Brain microvascular endothelial cell (primary cell): ENCODE measurements around the gene MTHFD1L.

Experiments used
- DNase-seq: peaks from one replicate; pipeline ENCODE4 v3.0.0-alpha.2; 2020
- H3K27ac ChIP-seq: fragments of 250-450 bp; sonication (Bioruptor Pico); 2 replicates; pipeline ENCODE4 v1.5.1; 2020; ENCODE audit warnings: mild to moderate bottlenecking, moderate library complexity
- H3K27me3 ChIP-seq: fragments of 250-450 bp; sonication (Bioruptor Pico); replicated peaks from 2 replicates; pipeline ENCODE4 v1.5.1; 2020; ENCODE audit warnings: mild to moderate bottlenecking
- H3K36me3 ChIP-seq: fragments of 250-450 bp; sonication (Bioruptor Pico); replicated peaks from 2 replicates; pipeline ENCODE4 v1.5.1; 2020; ENCODE audit warnings: mild to moderate bottlenecking
- H3K4me3 ChIP-seq: 2 replicates; pipeline ENCODE4 v1.5.1; 2011; ENCODE audit warnings: low read depth, mild to moderate bottlenecking, control low read depth, low read length, moderate library complexity
- in situ Hi-C: cut with HindIII; loops from 2 replicates; pipeline ENCODE4 v1.10.0; 2017; ENCODE audit warnings: low sequenced_read_pairs, low pct_ligation_motif_present
- TF ChIP-seq, protein P1 (sequence below): IDR thresholded peaks from 2 replicates; pipeline ENCODE4 v1.5.1; 2011; ENCODE audit warnings: low read depth, mild to moderate bottlenecking, moderate library complexity, low read length, control low read depth, inconsistent platforms; ENCODE audit errors: missing control alignments

Gene MTHFD1L

DNA sequence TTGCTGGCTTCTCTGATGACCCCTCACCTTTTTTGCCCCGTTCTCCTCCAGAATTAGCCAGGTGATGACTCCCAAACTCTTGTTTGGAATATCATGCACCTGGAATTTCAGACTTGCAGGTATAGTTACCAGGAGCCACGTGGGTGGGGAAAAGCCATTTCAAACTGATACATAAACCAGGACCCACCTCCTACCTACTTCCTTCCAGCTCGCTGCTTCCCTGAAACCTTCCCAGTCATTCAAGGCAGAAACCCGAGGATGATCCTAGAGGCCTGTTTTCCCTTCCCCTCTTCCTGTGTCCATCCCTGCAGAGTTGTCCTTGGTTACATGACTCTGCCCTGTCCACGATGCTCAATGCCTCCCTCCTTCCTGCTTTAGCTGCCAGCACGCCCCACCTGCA, 101.9 kb downstream of the MTHFD1L start:
- H3K27ac ChIP-seq = no peak overlapping the region
- no peak for DNase-seq
- no peak overlapping the region for H3K4me3 ChIP-seq
- TF ChIP-seq, protein P1, sequence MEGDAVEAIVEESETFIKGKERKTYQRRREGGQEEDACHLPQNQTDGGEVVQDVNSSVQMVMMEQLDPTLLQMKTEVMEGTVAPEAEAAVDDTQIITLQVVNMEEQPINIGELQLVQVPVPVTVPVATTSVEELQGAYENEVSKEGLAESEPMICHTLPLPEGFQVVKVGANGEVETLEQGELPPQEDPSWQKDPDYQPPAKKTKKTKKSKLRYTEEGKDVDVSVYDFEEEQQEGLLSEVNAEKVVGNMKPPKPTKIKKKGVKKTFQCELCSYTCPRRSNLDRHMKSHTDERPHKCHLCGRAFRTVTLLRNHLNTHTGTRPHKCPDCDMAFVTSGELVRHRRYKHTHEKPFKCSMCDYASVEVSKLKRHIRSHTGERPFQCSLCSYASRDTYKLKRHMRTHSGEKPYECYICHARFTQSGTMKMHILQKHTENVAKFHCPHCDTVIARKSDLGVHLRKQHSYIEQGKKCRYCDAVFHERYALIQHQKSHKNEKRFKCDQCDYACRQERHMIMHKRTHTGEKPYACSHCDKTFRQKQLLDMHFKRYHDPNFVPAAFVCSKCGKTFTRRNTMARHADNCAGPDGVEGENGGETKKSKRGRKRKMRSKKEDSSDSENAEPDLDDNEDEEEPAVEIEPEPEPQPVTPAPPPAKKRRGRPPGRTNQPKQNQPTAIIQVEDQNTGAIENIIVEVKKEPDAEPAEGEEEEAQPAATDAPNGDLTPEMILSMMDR = no peak
- no peaks in the 10 kb centered on the region for H3K27me3 ChIP-seq
- peaks cover 25% of the 10 kb centered on the region for H3K36me3 ChIP-seq
- in situ Hi-C loops = no loop called here

DNA sequence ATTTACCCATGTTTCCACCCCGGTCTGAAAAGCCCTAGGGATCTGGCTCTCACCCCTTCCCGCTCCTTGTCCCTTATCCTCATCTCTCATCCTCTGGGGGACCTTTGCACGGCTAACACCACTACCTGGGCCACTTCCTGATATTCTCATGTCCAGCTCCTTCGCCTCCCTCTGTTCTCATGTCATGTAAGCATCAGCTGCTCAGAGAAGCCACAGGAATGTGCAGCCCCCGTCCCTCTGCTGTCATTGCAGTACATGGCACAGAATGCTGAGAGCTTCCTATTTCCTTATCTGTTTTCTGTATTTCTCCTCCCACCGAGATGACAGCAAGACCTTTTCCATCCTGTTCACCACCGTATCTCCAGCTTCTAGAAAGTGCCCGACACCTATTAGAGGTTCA, 102.4 kb downstream of the MTHFD1L start:
- Histone ChIP-seq H3K36me3 (peaks cover 22% of the 10 kb centered on the region), H3K27me3 (no peaks in the 10 kb centered on the region), H3K27ac (no peak overlapping the region), H3K4me3 (no peak overlapping the region)
- in situ Hi-C loops = no loop called here
- peak; percentile 49 for DNase-seq
- TF ChIP-seq, protein P1 = no peak

DNA sequence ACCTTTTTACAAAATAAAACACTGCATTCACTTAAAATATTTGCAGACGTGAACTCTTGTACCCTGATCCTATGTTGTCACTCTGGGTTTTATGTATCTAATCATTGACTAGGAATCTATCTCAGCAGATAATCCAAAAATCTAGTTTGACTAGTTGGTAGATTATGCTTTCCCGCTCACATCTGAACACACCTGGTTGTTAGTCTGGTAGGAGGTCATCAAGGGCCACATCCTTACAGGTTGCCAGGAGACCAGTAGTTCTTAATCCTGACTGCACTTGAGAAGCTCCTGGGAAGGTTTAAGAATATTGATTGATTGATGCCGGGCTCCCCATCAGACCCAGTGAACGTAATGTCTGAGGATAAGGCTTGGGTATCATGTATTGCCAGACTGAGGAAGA, 104.4 kb downstream of the MTHFD1L start:
- Histone ChIP-seq H3K27ac (no peak overlapping the region), H3K36me3 (peaks cover 23% of the 10 kb centered on the region), H3K4me3 (no peak overlapping the region), H3K27me3 (no peaks in the 10 kb centered on the region)
- no peak for DNase-seq
- TF ChIP-seq, protein P1 = no peak
- in situ Hi-C loops = no loop called here

DNA sequence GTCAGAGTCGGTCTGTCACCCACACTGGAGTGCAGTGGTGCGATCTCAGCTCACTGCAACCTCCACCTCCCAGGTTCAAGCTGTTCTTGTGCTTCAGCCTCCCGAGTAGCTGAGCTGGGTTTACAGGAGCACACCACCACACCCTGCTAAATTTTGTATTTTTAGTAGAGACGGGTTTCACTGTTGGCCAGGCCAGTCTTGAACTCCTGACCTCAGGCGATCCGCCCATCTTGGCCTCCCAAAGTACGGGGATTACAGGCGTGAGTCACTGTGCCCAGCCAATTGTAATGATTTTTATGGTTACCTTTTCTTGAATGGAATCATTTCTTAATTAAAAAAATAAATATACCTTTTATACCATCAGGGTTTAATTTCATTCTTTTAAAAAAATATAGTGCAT, 105.7 kb downstream of the MTHFD1L start:
- in situ Hi-C loops = no loop called here
- no peak for DNase-seq
- TF ChIP-seq, protein P1 = no peak
- Histone ChIP-seq H3K4me3 (no peak overlapping the region), H3K27me3 (no peaks in the 10 kb centered on the region), H3K27ac (no peak overlapping the region), H3K36me3 (peaks cover 16% of the 10 kb centered on the region)

- Histone ChIP-seq H3K36me3 (peaks cover 19% of the 10 kb centered on the region), H3K4me3 (no peak overlapping the region), H3K27me3 (no peaks in the 10 kb centered on the region), H3K27ac (no peak overlapping the region)
- DNase-seq = no peak
- in situ Hi-C loops = no loop called here
- TF ChIP-seq, protein P1 = no peak
Observed at GRCh38 chr6:150975136-150975535, 109.6 kb downstream of the MTHFD1L start.

GRCh38 chr6:150977281-150977680, 111.8 kb downstream of the MTHFD1L start:
- Histone ChIP-seq H3K36me3 (peaks cover 16% of the 10 kb centered on the region), H3K27ac (no peak overlapping the region), H3K4me3 (no peak overlapping the region), H3K27me3 (no peaks in the 10 kb centered on the region)
- TF ChIP-seq, protein P1 = no peak
- no peak for DNase-seq
- in situ Hi-C loops = no loop called here
